NCI-H146 treated with DMSO at 0.1 percent for 48 hours (cell line): ENCODE measurements around the gene DEDD.

ENCODE experiments used
- DNase-seq: peaks from one replicate; lab custom pipeline; 2025; ENCODE audit not compliant: unreplicated experiment; lab: John Stamatoyannopoulos, UW

The DEDD gene

DNA sequence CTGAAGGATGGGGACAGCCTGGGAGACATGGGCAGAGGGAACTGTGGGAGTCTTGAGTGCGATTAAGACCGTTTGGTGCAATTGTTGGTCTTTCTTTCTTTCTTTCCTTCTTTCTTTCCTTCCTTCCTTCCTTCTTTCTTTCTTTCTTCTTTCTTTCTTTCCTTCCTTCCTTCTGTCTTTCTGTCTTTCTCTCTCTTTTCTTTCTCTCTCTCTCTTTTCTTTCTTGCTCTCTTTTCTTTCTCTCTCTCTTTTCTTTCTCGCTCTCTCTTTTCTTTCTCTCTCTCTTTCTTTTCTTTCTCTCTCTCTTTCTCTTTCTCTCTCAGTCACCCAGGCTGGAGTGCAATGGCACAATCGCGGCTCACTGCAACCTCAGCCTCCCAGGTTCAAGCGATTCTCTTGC lies 37.2 kb downstream of the DEDD start:
- no peak for DNase-seq

- DNase-seq, result no peak
Observed at GRCh38 chr1:161094481-161094880, 38.0 kb downstream of the DEDD start.

DNA sequence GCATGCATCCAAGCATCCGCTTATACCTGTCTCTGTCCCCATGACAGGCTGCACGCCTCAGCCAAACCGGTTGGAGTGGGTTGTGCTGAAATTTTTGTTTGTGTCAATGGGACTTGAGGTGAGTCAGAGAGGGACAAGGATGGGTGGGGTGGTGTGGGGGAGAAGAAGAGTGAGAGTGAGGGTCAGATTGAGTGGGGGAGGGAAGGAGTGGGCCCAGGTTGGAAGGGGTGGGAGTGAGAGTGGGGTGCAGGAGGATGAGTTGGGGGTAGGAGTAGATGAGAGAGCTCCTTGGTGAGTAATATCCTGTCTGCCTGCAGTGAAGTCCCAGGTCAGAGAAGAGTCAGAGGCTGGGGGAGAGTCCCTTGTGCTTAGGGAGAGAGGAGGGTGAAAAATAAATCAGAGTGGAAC lies 39.8 kb downstream of the DEDD start:
- DNase-seq, result no peak

- DNase-seq, result no peak
Observed at GRCh38 chr1:161091796-161092507, 40.5 kb downstream of the DEDD start.

- DNase-seq, result no peak
Observed at GRCh38 chr1:161091093-161091492, 41.4 kb downstream of the DEDD start.

- no peak for DNase-seq
Observed at GRCh38 chr1:161090617-161091016, 41.9 kb downstream of the DEDD start.

GRCh38 chr1:161089938-161090337 lies 42.5 kb downstream of the DEDD start:
- DNase-seq, result no peak

GRCh38 chr1:161089251-161089924 lies 43.1 kb downstream of the DEDD start, which contains the start of gene NECTIN4:
Gene NECTIN4 (minus strand): TSS chr1:161089558. CDS start chr1:161089296, 262 bp downstream.
- no peak for DNase-seq

GRCh38 chr1:161088587-161089110 lies 43.8 kb downstream of the DEDD start:
- DNase-seq, result no peak

- DNase-seq, result no peak
Observed at GRCh38 chr1:161086457-161086856, 46.0 kb downstream of the DEDD start.

DNA sequence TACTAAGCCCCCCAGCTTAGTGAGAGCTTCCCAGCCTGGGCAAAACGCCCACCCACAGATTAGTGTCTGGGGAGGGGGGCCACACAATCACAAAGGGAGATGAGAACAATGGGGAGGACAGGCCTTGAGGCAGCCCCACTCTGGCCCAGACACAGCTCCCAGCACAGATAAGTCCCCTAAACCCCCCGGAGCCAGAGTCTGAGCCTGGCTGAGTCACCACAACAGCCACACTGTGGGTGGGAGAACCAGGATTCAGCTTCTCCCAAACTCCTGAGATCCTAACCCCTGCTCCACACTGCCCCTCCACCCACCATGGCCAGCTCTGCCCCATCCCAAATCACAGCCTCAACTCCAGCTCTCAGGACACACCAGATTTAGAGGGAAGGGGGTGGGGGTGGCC lies 47.3 kb downstream of the DEDD start:
- DNase-seq, result no peak

GRCh38 chr1:161084597-161084988 lies 47.9 kb downstream of the DEDD start:
- DNase-seq, result no peak

GRCh38 chr1:161083748-161084596 lies 48.5 kb downstream of the DEDD start:
- DNase-seq, result no peak

DNA sequence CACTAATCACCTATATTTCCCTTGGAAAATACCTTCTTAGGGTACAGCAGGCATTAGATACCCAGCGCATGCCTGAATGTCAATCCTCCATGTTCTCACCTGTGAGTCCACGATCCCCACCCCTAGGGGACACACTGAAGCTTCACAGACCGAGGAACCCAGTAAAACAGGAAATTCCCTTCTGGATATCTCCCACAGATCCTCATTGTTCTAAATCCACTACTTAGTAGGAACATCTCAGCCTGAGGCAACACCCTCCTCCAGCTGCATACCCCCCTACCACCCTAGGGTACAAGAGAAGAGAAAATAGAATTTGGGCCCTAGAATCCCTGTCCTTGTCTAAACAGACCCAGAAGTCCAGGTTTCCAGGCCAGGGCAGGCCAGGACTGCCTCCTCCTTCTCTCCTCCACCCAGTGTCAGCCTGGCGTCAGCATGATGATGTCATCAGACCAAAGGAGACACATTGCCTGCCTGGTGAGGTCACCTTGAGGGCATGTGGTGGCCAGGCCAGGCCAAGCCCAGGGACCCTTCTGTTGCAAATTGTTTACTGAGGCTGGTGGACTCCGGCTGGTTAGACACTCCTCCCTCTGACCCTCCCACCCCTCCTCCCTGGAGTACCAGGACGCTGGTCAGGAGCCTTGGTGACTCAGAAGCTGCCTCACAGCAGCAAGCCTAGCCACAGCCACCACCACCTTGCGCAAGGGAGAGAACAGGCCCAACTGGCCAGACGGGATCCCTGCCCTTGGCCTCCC lies 49.3 kb downstream of the DEDD start:
- no peak for DNase-seq

- no peak for DNase-seq
Observed at GRCh38 chr1:161082483-161082882, 50.0 kb downstream of the DEDD start.

DNA sequence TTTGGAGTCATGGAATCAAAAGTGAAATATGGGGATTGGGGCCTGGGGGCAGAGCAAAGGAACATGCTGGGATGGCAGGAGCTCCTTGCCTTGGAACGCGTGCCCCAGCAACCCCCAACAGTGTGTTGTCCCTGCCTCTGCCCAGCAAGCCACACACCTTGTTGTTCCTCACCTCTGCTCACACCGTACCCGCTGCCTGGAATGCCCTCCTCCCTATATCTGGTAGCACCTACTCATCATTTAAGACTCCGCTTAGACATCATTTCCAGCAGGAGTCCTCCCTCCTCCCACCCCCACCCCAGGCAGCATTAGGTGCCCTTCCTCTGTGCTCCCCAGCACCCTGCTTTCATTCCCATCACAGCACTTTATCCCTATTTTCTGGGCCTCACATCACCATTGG lies 50.9 kb downstream of the DEDD start:
- no peak for DNase-seq

DNA sequence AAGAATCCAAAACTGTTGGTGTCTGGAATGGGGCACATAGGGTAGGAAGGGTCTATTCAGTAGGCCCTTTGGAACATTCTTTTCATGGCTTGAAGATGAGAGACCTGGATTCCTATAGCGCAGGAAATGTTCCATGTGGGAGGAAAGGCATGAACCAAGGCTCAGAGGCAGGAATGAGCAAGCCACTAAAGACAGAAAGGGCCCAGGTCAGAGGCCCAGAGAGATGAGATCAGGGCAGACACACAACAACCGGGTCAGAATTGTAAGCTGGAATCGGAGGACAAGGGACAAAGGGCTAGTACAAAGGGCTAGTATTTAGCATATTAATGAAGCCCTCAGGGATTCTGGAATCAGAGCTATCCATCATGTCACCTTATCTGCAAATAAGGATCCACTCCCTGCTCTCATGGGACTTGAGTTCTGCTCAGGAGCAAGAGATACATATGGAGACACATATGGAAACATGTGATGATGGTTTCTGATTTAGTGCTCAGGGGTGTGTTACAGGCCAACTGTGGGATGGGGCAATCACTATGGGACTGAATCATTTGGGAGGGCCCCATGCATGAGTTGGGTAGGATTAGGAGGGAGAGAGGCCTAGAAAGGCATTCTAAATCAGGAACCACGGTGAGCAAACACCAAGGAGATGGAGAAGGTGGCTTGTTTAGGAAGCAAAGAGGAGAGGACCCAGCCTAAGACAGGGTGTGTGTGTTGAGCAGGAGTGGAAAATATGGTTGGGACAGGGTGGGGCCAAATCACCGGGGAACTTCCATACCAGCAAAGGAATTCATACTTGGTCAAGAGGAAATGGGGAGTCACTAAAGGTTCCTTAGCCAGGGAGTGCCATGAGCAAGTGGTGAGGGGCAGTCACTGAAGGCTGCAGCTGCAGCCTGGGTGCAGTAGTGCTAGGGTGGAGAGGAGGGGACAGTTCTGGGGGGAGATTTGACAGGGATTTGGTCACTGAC lies 51.7 kb downstream of the DEDD start:
- DNase-seq, result peak; percentile 17

GRCh38 chr1:161079436-161080110 lies 52.9 kb downstream of the DEDD start:
- DNase-seq, result no peak

DNA sequence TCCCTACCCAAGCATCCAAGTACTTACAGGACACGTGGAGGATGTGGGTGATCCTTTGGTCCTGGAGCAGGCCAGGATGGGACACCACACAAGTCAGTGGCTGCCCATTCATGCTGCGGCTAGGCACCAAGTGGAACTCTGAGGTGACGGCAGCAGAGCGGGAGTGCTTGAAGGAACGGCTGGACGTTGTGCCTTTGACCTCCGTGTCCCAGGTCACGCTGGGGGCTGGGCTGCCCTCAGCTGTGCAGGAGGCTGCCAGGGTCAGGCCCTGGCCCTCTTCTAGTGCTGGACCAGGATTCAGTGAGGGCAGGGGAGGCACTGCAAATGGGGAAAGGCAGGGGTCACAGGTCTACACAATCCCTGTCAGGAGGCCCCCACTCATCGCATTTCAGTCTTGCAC lies 55.0 kb downstream of the DEDD start:
- DNase-seq, result no peak
